Measurements from ENCODE around the gene TESK2. TPM values are rescaled to one million over a fixed set of nuclear protein-coding genes. Genes with fewer than 3 reads are reported as not detected.

TESK2 gene
- total and polyA plus RNA-seq, 2 donors from 2014 or later: 1.6 to 2.7 TPM

- FAIRE-seq (no peak), DNase-seq (no peak)
- no peak overlapping the region for H3K27ac ChIP-seq (ENCODE audit: low read depth in 2 of 2, low read length in 2 of 2)
- H3K27me3 ChIP-seq (ENCODE audit: control insufficient read depth, insufficient read depth, low read length): no peaks in the 10 kb centered on the region
- H3K4me3 ChIP-seq (ENCODE audit: low read length in 3 of 3): no peak overlapping the region
- H3K36me3 ChIP-seq (ENCODE audit: control insufficient read depth in 2 of 3, insufficient read depth in 3 of 3, low read length in 3 of 3): peaks cover 0 to 29% (median 26%) of the 10 kb centered on the region in 3 donors
- peaks cover 0 to 2% (median 0%) of the 10 kb centered on the region in 3 donors for H3K4me1 ChIP-seq (ENCODE audit: control insufficient read depth in 2 of 3, insufficient read depth in 2 of 3, low read depth in 1 of 3, low read length in 3 of 3)
- TF ChIP-seq, protein P1, sequence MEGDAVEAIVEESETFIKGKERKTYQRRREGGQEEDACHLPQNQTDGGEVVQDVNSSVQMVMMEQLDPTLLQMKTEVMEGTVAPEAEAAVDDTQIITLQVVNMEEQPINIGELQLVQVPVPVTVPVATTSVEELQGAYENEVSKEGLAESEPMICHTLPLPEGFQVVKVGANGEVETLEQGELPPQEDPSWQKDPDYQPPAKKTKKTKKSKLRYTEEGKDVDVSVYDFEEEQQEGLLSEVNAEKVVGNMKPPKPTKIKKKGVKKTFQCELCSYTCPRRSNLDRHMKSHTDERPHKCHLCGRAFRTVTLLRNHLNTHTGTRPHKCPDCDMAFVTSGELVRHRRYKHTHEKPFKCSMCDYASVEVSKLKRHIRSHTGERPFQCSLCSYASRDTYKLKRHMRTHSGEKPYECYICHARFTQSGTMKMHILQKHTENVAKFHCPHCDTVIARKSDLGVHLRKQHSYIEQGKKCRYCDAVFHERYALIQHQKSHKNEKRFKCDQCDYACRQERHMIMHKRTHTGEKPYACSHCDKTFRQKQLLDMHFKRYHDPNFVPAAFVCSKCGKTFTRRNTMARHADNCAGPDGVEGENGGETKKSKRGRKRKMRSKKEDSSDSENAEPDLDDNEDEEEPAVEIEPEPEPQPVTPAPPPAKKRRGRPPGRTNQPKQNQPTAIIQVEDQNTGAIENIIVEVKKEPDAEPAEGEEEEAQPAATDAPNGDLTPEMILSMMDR (IDR thresholded peaks at IDR 0.05; ENCODE audit: borderline replicate concordance, extremely low read depth, insufficient read depth): no peak
- no peak overlapping the region for H3K9ac ChIP-seq (ENCODE audit: low read length in 3 of 3)
- H3K9me3 ChIP-seq (ENCODE audit: control insufficient read depth in 2 of 3, insufficient read depth in 1 of 3, low read length in 3 of 3): no peaks in the 10 kb centered on the region
- intact Hi-C loops (cut with DNase I): no loop called here
These were observed 16.9 kb upstream of the TESK2 start for GRCh38 chr1:45507893-45508292.

DNA sequence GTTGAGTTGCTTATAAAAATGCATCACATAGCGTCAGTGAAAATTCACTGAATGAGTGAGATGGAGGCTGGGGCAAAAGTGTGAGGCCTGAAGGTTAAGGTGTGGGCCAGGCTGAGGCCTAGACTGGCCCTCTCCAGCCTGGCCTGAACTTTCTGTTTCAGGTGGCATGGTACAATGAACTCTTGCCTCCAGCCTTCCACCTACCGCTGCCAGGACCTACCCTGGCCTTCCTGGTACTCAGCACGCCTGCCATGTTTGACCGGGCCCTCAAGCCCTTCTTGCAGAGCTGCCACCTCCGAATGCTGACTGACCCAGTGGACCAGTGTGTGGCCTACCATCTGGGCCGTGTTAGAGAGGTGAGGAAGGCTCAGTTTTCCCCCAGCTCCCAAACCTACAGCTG is 16.2 kb upstream of the TESK2 start:
- no peak for FAIRE-seq
- DNase-seq: no peak
- H3K4me1 ChIP-seq (ENCODE audit: control insufficient read depth in 2 of 3, insufficient read depth in 2 of 3, low read depth in 1 of 3, low read length in 3 of 3): peaks cover 0 to 2% (median 0%) of the 10 kb centered on the region in 3 donors

GRCh38 chr1:45503462-45504360 is 12.7 kb upstream of the TESK2 start:
- intact Hi-C loops (cut with DNase I): no loop called here
- no peak for DNase-seq
- no peak overlapping the region for H3K9ac ChIP-seq (ENCODE audit: low read length in 3 of 3)
- H3K27me3 ChIP-seq (ENCODE audit: control insufficient read depth, insufficient read depth, low read length): no peaks in the 10 kb centered on the region
- H3K36me3 ChIP-seq (ENCODE audit: control insufficient read depth in 2 of 3, insufficient read depth in 3 of 3, low read length in 3 of 3): peaks cover 0 to 6% (median 0%) of the 10 kb centered on the region in 3 donors
- no peaks in the 10 kb centered on the region for H3K9me3 ChIP-seq (ENCODE audit: control insufficient read depth in 2 of 3, insufficient read depth in 1 of 3, low read length in 3 of 3)
- peaks cover 2 to 13% (median 5%) of the 10 kb centered on the region in 3 donors for H3K4me1 ChIP-seq (ENCODE audit: control insufficient read depth in 2 of 3, insufficient read depth in 2 of 3, low read depth in 1 of 3, low read length in 3 of 3)
- TF ChIP-seq, protein P1 (IDR thresholded peaks at IDR 0.05; ENCODE audit: borderline replicate concordance, extremely low read depth, insufficient read depth): no peak
- H3K4me3 ChIP-seq (ENCODE audit: low read length in 3 of 3): no peak overlapping the region
- FAIRE-seq: no peak
- no peak overlapping the region for H3K27ac ChIP-seq (ENCODE audit: low read depth in 2 of 2, low read length in 2 of 2)

More for the DNA sequence above, 16.2 kb upstream of the TESK2 start:
- Histone ChIP-seq H3K27ac (ENCODE audit: low read depth in 2 of 2, low read length in 2 of 2) (no peak overlapping the region), H3K4me3 (ENCODE audit: low read length in 3 of 3) (no peak overlapping the region), H3K9me3 (ENCODE audit: control insufficient read depth in 2 of 3, insufficient read depth in 1 of 3, low read length in 3 of 3) (no peaks in the 10 kb centered on the region), H3K27me3 (ENCODE audit: control insufficient read depth, insufficient read depth, low read length) (no peaks in the 10 kb centered on the region), H3K36me3 (ENCODE audit: control insufficient read depth in 2 of 3, insufficient read depth in 3 of 3, low read length in 3 of 3) (peaks cover 0 to 22% (median 22%) of the 10 kb centered on the region in 3 donors), H3K9ac (ENCODE audit: low read length in 3 of 3) (no peak overlapping the region)
- intact Hi-C loops (cut with DNase I): no loop called here
- TF ChIP-seq, protein P1 (IDR thresholded peaks at IDR 0.05; ENCODE audit: borderline replicate concordance, extremely low read depth, insufficient read depth): no peak
